Mesendoderm (in vitro differentiated cells): Measurements from ENCODE around the gene ACTRT2.
A peak's percentile ranks its signal among the peaks of the same experiment; 100 is the strongest.

ENCODE experiments used
- DNase-seq: peaks from one replicate; pipeline ENCODE4 v3.0.0; 2013
- H2AK5ac ChIP-seq: 2 replicates; pipeline ENCODE4 v1.6.1; 2013; ENCODE audit warnings: low read length, inconsistent platforms
- H2BK120ac ChIP-seq: 2 replicates; pipeline ENCODE4 v1.6.1; 2013; ENCODE audit warnings: low read depth, mild to moderate bottlenecking, low read length, moderate library complexity, mixed read lengths
- H2BK15ac ChIP-seq: replicated peaks from 2 replicates; pipeline ENCODE4 v1.6.1; 2013; ENCODE audit warnings: low read depth, mild to moderate bottlenecking, moderate library complexity
- H2BK5ac ChIP-seq: 2 replicates; pipeline ENCODE4 v1.6.1; 2013; ENCODE audit warnings: low read length, inconsistent platforms
- H3K18ac ChIP-seq: 2 replicates; pipeline ENCODE4 v1.6.1; 2013; ENCODE audit warnings: mild to moderate bottlenecking, low read length, mixed read lengths
- H3K23ac ChIP-seq: one replicate; pipeline ENCODE4 v1.6.1; 2013; ENCODE audit warnings: low read length
- H3K27ac ChIP-seq: 2 replicates; pipeline ENCODE4 v1.5.1; 2013; ENCODE audit warnings: low read depth, mild to moderate bottlenecking, inconsistent platforms, low read length, moderate library complexity
- H3K27me3 ChIP-seq: 2 replicates; pipeline ENCODE4 v1.6.1; 2013; ENCODE audit warnings: low read length, control low read depth, mild to moderate bottlenecking, inconsistent platforms; ENCODE audit not compliant: insufficient read depth, poor library complexity
- H3K36me3 ChIP-seq: 2 replicates; pipeline ENCODE4 v1.6.1; 2013; ENCODE audit warnings: low read length, inconsistent platforms; ENCODE audit not compliant: control insufficient read depth, insufficient read depth
- H3K4ac ChIP-seq: one replicate; pipeline ENCODE4 v1.6.1; 2013; ENCODE audit warnings: low read depth, mild to moderate bottlenecking, low read length, moderate library complexity
- H3K4me1 ChIP-seq: 2 replicates; pipeline ENCODE4 v1.6.1; 2013; ENCODE audit warnings: low read depth, low read length, inconsistent platforms; ENCODE audit not compliant: control insufficient read depth
- H3K4me2 ChIP-seq: 2 replicates; pipeline ENCODE4 v1.6.1; 2013; ENCODE audit warnings: low read length
- H3K4me3 ChIP-seq: 2 replicates; pipeline ENCODE4 v1.5.1; 2013; ENCODE audit warnings: mild to moderate bottlenecking, low read length
- H3K56ac ChIP-seq: one replicate; pipeline ENCODE4 v1.6.1; 2013; ENCODE audit warnings: low read length
- H3K79me1 ChIP-seq: 2 replicates; pipeline ENCODE4 v1.6.1; 2013; ENCODE audit warnings: low read length, inconsistent platforms
- H3K79me2 ChIP-seq: 2 replicates; pipeline ENCODE4 v1.6.1; 2013; ENCODE audit warnings: mild to moderate bottlenecking, low read length; ENCODE audit not compliant: control insufficient read depth, insufficient read depth
- H3K9ac ChIP-seq: 2 replicates; pipeline ENCODE4 v1.6.1; 2013; ENCODE audit warnings: low read length, inconsistent platforms
- H4K5ac ChIP-seq: one replicate; pipeline ENCODE4 v1.6.1; 2013; ENCODE audit warnings: low read length
- H4K8ac ChIP-seq: one replicate; pipeline ENCODE4 v1.6.1; 2013; ENCODE audit warnings: low read depth, mild to moderate bottlenecking, control low read depth, low read length, moderate library complexity
- WGBS: extraction: QIAGEN DNeasy Blood & Tissue Kit; methylation state at CpG from one replicate; pipeline ENCODE4 v1.1.7; 2013; ENCODE audit warnings: low lambda C conversion rate, missing lambda C conversion rate; ENCODE audit not compliant: insufficient coverage; ENCODE audit errors: extremely low coverage; 5-methylcytosine and 5-hydroxymethylcytosine counted together

The ACTRT2 gene

GRCh38 chr1:3009021-3009420, 12.2 kb upstream of the ACTRT2 start:
- H3K27ac ChIP-seq = no peak overlapping the region

GRCh38 chr1:3009556-3009955, 11.7 kb upstream of the ACTRT2 start:
- Histone ChIP-seq H3K4me2 (no peak overlapping the region), H3K4ac (no peak overlapping the region), H2BK120ac (no peak overlapping the region), H3K36me3 (no peaks in the 10 kb centered on the region), H3K79me2 (no peaks in the 10 kb centered on the region), H3K56ac (no peak overlapping the region), H3K4me3 (no peak overlapping the region), H3K18ac (no peak overlapping the region), H3K23ac (no peak overlapping the region), H2BK5ac (no peak overlapping the region), H3K9ac (no peak overlapping the region), H3K79me1 (no peaks in the 10 kb centered on the region), H4K5ac (no peak overlapping the region), H2BK15ac (no peak overlapping the region), H2AK5ac (no peak overlapping the region), H3K27ac (no peak overlapping the region), H3K27me3 (no peaks in the 10 kb centered on the region), H4K8ac (no peak overlapping the region), H3K4me1 (no peaks in the 10 kb centered on the region)
- DNase-seq = no peak
- WGBS = no CpG with 5 or more reads among the region's 2 CpGs

More at GRCh38 chr1:3009021-3009420, 12.2 kb upstream of the ACTRT2 start:
- H4K5ac ChIP-seq = no peak overlapping the region
- H3K79me1 ChIP-seq = no peaks in the 10 kb centered on the region
- H2BK5ac ChIP-seq = no peak overlapping the region
- H3K18ac ChIP-seq = no peak overlapping the region
- H2BK120ac ChIP-seq = no peak overlapping the region
- no peaks in the 10 kb centered on the region for H3K4me1 ChIP-seq
- DNase-seq = no peak
- no peaks in the 10 kb centered on the region for H3K27me3 ChIP-seq
- H2AK5ac ChIP-seq = no peak overlapping the region
- H3K23ac ChIP-seq = no peak overlapping the region
- H3K79me2 ChIP-seq = no peaks in the 10 kb centered on the region
- no peaks in the 10 kb centered on the region for H3K36me3 ChIP-seq
- WGBS = no CpG with 5 or more reads among the region's 6 CpGs
- H3K4ac ChIP-seq = no peak overlapping the region
- no peak overlapping the region for H4K8ac ChIP-seq
- H3K4me2 ChIP-seq = no peak overlapping the region
- no peak overlapping the region for H3K56ac ChIP-seq
- H3K4me3 ChIP-seq = no peak overlapping the region
- H3K9ac ChIP-seq = no peak overlapping the region
- no peak overlapping the region for H2BK15ac ChIP-seq

GRCh38 chr1:3011127-3011526, 10.1 kb upstream of the ACTRT2 start:
- H2BK5ac ChIP-seq = no peak overlapping the region
- H3K79me1 ChIP-seq = no peaks in the 10 kb centered on the region
- H3K23ac ChIP-seq = no peak overlapping the region
- no peak overlapping the region for H4K5ac ChIP-seq
- H3K4ac ChIP-seq = no peak overlapping the region
- no peak for DNase-seq
- H3K56ac ChIP-seq = no peak overlapping the region
- H3K36me3 ChIP-seq = no peaks in the 10 kb centered on the region
- no peak overlapping the region for H3K4me2 ChIP-seq
- H2BK15ac ChIP-seq = no peak overlapping the region
- no peak overlapping the region for H4K8ac ChIP-seq
- no peak overlapping the region for H3K18ac ChIP-seq
- H2AK5ac ChIP-seq = no peak overlapping the region
- H3K4me1 ChIP-seq = no peaks in the 10 kb centered on the region
- no peak overlapping the region for H3K4me3 ChIP-seq
- no peak overlapping the region for H3K9ac ChIP-seq
- H2BK120ac ChIP-seq = no peak overlapping the region
- H3K27ac ChIP-seq = no peak overlapping the region
- no peaks in the 10 kb centered on the region for H3K79me2 ChIP-seq
- WGBS = no CpG with 5 or more reads among the region's 10 CpGs
- no peaks in the 10 kb centered on the region for H3K27me3 ChIP-seq

- no peak for DNase-seq
- Histone ChIP-seq H4K8ac (no peak overlapping the region), H3K18ac (no peak overlapping the region), H3K79me1 (no peaks in the 10 kb centered on the region), H2BK120ac (no peak overlapping the region), H3K27me3 (no peaks in the 10 kb centered on the region), H3K4me1 (no peaks in the 10 kb centered on the region), H4K5ac (no peak overlapping the region), H3K9ac (no peak overlapping the region), H3K4ac (no peak overlapping the region), H3K4me3 (no peak overlapping the region), H3K27ac (no peak overlapping the region), H3K56ac (no peak overlapping the region), H3K23ac (no peak overlapping the region), H2BK15ac (no peak overlapping the region), H2AK5ac (no peak overlapping the region), H3K79me2 (no peaks in the 10 kb centered on the region), H2BK5ac (no peak overlapping the region), H3K4me2 (no peak overlapping the region), H3K36me3 (no peaks in the 10 kb centered on the region)
- WGBS = no CpG with 5 or more reads among the region's 46 CpGs
Measured at GRCh38 chr1:3011631-3012455, 9.4 kb upstream of the ACTRT2 start.

- Histone ChIP-seq H3K9ac (no peak overlapping the region), H2BK5ac (no peak overlapping the region), H3K36me3 (no peaks in the 10 kb centered on the region), H3K4me3 (no peak overlapping the region), H3K4me1 (no peaks in the 10 kb centered on the region), H2BK120ac (no peak overlapping the region), H3K79me1 (no peaks in the 10 kb centered on the region), H3K23ac (no peak overlapping the region), H4K5ac (no peak overlapping the region), H2BK15ac (no peak overlapping the region), H3K79me2 (no peaks in the 10 kb centered on the region), H4K8ac (no peak overlapping the region), H3K4ac (no peak overlapping the region), H3K27me3 (no peaks in the 10 kb centered on the region), H3K18ac (no peak overlapping the region), H3K27ac (no peak overlapping the region), H3K56ac (no peak overlapping the region), H3K4me2 (no peak overlapping the region), H2AK5ac (no peak overlapping the region)
- DNase-seq = peak; percentile 36
- no CpG with 5 or more reads among the region's 44 CpGs for WGBS
Measured at GRCh38 chr1:3012456-3013291, 8.6 kb upstream of the ACTRT2 start.
